Measurements from ENCODE around the gene MUC13. TPM values are rescaled to one million over a fixed set of nuclear protein-coding genes. Genes with fewer than 3 reads are reported as not detected.

The MUC13 gene
- total RNA-seq, 1 experiment from 2014 or later: 0.22 TPM

- TF ChIP-seq E2F5 (CRISPR knock-in tag; IDR thresholded peaks at IDR 0.05): no peak
- TF ChIP-seq IRF2 (CRISPR knock-in tag; IDR thresholded peaks at IDR 0.05; ENCODE audit: borderline replicate concordance, low read depth): no peak
- TF ChIP-seq NR1H2 (CRISPR knock-in tag; IDR thresholded peaks at IDR 0.05): no peak
- TF ChIP-seq ZBTB43 (CRISPR knock-in tag; IDR thresholded peaks at IDR 0.05): no peak
- TF ChIP-seq ATF1 (CRISPR knock-in tag; IDR thresholded peaks at IDR 0.05): no peak
- no peak for TF ChIP-seq CREM (CRISPR knock-in tag; IDR thresholded peaks at IDR 0.05)
These were observed 4.3 kb upstream of the MUC13 start (continued) for GRCh38 chr3:124938896-124939295.

GRCh38 chr3:124937049-124937448 is 2.5 kb upstream of the MUC13 start:
- no peak for TF ChIP-seq HMGXB4 (CRISPR knock-in tag; IDR thresholded peaks at IDR 0.05)
- no peak for TF ChIP-seq MYBL2 (CRISPR knock-in tag; IDR thresholded peaks at IDR 0.05)
- no peak for TF ChIP-seq ZNF281 (CRISPR knock-in tag; IDR thresholded peaks at IDR 0.05)

GRCh38 chr3:124935794-124936542 is 1.4 kb upstream of the MUC13 start:
- Mint-ChIP-seq H3K36me3 (no peaks in the 10 kb centered on the region), H3K4me3 (no peak overlapping the region), H3K27me3 (ENCODE audit: low read depth) (no peaks in the 10 kb centered on the region), H3K4me1 (no peaks in the 10 kb centered on the region), H3K9me3 (peaks cover 7% of the 10 kb centered on the region), H3K27ac (no peak overlapping the region)
- ATAC-seq (no peak), DNase-seq (ENCODE audit: low spot score) (no peak)
- CTCF ChIA-PET: interaction anchor here (0.6 kb wide), 1 partner anchor 1212 kb away, joined by 4 read pairs; no protein-coding TSS in a partner anchor
- POLR2A ChIA-PET: no interaction called here
- no peak for TF ChIP-seq NFATC4 (CRISPR knock-in tag; IDR thresholded peaks at IDR 0.05)
- no peak for TF ChIP-seq ZNF512 (CRISPR knock-in tag; IDR thresholded peaks at IDR 0.05; ENCODE audit: borderline replicate concordance)
- TF ChIP-seq MLX (CRISPR knock-in tag; IDR thresholded peaks at IDR 0.05): no peak
- no peak for TF ChIP-seq ZNF317 (CRISPR knock-in tag; IDR thresholded peaks at IDR 0.05; ENCODE audit: borderline replicate concordance, low read depth)
- no peak for TF ChIP-seq ARID4B (CRISPR knock-in tag; IDR thresholded peaks at IDR 0.05; ENCODE audit: borderline replicate concordance)
- no peak for TF ChIP-seq ZNF425 (CRISPR knock-in tag; conservative IDR thresholded peaks at IDR 0.05)

More at GRCh38 chr3:124937049-124937448, 2.5 kb upstream of the MUC13 start:
- no peaks in the 10 kb centered on the region for H3K36me3 Mint-ChIP-seq
- ATAC-seq (no peak), DNase-seq (ENCODE audit: low spot score) (no peak)
- H3K4me1 Mint-ChIP-seq: no peaks in the 10 kb centered on the region
- POLR2A ChIA-PET: no interaction called here
- H3K4me3 Mint-ChIP-seq: no peak overlapping the region
- no peaks in the 10 kb centered on the region for H3K27me3 Mint-ChIP-seq (ENCODE audit: low read depth)
- no peak overlapping the region for H3K27ac Mint-ChIP-seq
- peaks cover 7% of the 10 kb centered on the region for H3K9me3 Mint-ChIP-seq
- CTCF ChIA-PET: interaction anchor here (1.4 kb wide), 1 partner anchor 36 kb away, joined by 3 read pairs; no protein-coding TSS in a partner anchor

All from WTC11 (cell line).